Liver (tissue), 9 donors: ENCODE measurements around the gene DOCK1. TPM values are rescaled to one million over a fixed set of nuclear protein-coding genes. Genes with fewer than 3 reads are reported as not detected.

ENCODE experiments used
- DNase-seq: peaks from one replicate; pipeline ENCODE4 v3.0.0-alpha.2; 2017; ENCODE audit warnings: low spot score
- H3K27ac ChIP-seq, 2 donors: one replicate each; pipeline ENCODE4 v1.7.0; 2013; ENCODE audit warnings: inconsistent platforms in 2 of 2, low read length in 2 of 2, control low read depth in 1 of 2, low read depth in 1 of 2, mild to moderate bottlenecking in 1 of 2
- H3K27me3 ChIP-seq, 4 donors: one replicate each; pipeline versions ENCODE4 v1.6.1 to v1.7.0; 2013; ENCODE audit warnings: low read length in 3 of 4, inconsistent platforms in 1 of 4, mild to moderate bottlenecking in 1 of 4, moderate library complexity in 1 of 4; ENCODE audit not compliant: control insufficient read depth in 4 of 4, insufficient read depth in 4 of 4
- H3K36me3 ChIP-seq, 4 donors: one replicate each; pipeline versions ENCODE4 v1.6.1 to v1.7.0; 2013; ENCODE audit warnings: low read length in 3 of 4, mild to moderate bottlenecking in 3 of 4, low read depth in 1 of 4, moderate library complexity in 1 of 4; ENCODE audit not compliant: control insufficient read depth in 4 of 4, insufficient read depth in 3 of 4
- H3K4me1 ChIP-seq, 4 donors: one replicate each; pipeline versions ENCODE4 v1.6.1 to v1.7.0; 2013; ENCODE audit warnings: low read length in 3 of 4, mild to moderate bottlenecking in 3 of 4, moderate library complexity in 1 of 4; ENCODE audit not compliant: control insufficient read depth in 4 of 4, insufficient read depth in 4 of 4
- H3K4me3 ChIP-seq, 3 donors: one replicate each; pipeline versions ENCODE4 v1.6.1 to v1.7.0; 2013; ENCODE audit warnings: low read length in 3 of 3, control low read depth in 1 of 3, low read depth in 1 of 3, mild to moderate bottlenecking in 1 of 3
- H3K9ac ChIP-seq, 2 donors: one replicate each; pipeline ENCODE4 v1.7.0; 2013; ENCODE audit warnings: low read length in 2 of 2, mild to moderate bottlenecking in 2 of 2, moderate library complexity in 2 of 2, control low read depth in 1 of 2, low read depth in 1 of 2
- H3K9me3 ChIP-seq, 4 donors: one replicate each; pipeline versions ENCODE4 v1.6.1 to v1.7.0; 2013; ENCODE audit warnings: low read length in 3 of 4; ENCODE audit not compliant: control insufficient read depth in 4 of 4
- EGR1 ChIP-seq, 2 donors: IDR thresholded peaks; 2 replicates each; pipeline ENCODE4 v1.6.1; 2016 to 2018; ENCODE audit warnings: antibody characterized with exemption in 2 of 2, low read depth in 2 of 2
- FOXA1 ChIP-seq: IDR thresholded peaks from 2 replicates; pipeline ENCODE4 v1.6.1; 2016; ENCODE audit warnings: antibody characterized with exemption
- FOXA2 ChIP-seq: IDR thresholded peaks from 2 replicates; pipeline ENCODE4 v1.6.1; 2016; ENCODE audit warnings: antibody characterized with exemption
- GABPA ChIP-seq, 2 donors: IDR thresholded peaks in 1 of 2; conservative IDR thresholded peaks in 1 of 2; 2 replicates each; pipeline ENCODE4 v1.6.1; 2016; ENCODE audit warnings: antibody characterized with exemption in 2 of 2, mild to moderate bottlenecking in 1 of 2, moderate library complexity in 1 of 2
- HNF4A ChIP-seq, 2 donors: conservative IDR thresholded peaks; 2 replicates each; pipeline ENCODE4 v1.6.1; 2016; ENCODE audit warnings: antibody characterized with exemption in 2 of 2, mild to moderate bottlenecking in 2 of 2
- HNF4G ChIP-seq: IDR thresholded peaks from 2 replicates; pipeline ENCODE4 v1.6.1; 2016; ENCODE audit warnings: antibody characterized with exemption
- NR2F2 ChIP-seq: IDR thresholded peaks from 2 replicates; pipeline ENCODE4 v1.6.1; 2016; ENCODE audit warnings: antibody characterized with exemption
- RAD21 ChIP-seq, 2 donors: IDR thresholded peaks; 2 replicates each; pipeline ENCODE4 v1.6.1; 2016; ENCODE audit warnings: antibody characterized with exemption in 2 of 2, mild to moderate bottlenecking in 2 of 2
- RXRA ChIP-seq, 2 donors: IDR thresholded peaks; 2 replicates each; pipeline ENCODE4 v1.6.1; 2017 to 2018; ENCODE audit warnings: antibody characterized with exemption in 2 of 2, mild to moderate bottlenecking in 1 of 2
- SP1 ChIP-seq: IDR thresholded peaks from 2 replicates; pipeline ENCODE4 v1.6.1; 2018; ENCODE audit warnings: antibody characterized with exemption, mild to moderate bottlenecking
- TAF1 ChIP-seq: conservative IDR thresholded peaks from 2 replicates; pipeline ENCODE4 v1.6.1; 2016; ENCODE audit warnings: antibody characterized with exemption, mild to moderate bottlenecking
- WGBS: extraction: QIAGEN DNeasy Blood & Tissue Kit; methylation state at CpG from one replicate; pipeline ENCODE4 v1.1.7; 2013; 5-methylcytosine and 5-hydroxymethylcytosine counted together
- polyA plus RNA-seq, 2 donors: library from polyadenylated mRNA; stranded (reverse) in 1 of 2; unstranded in 1 of 2; fragments of 200-250 nt in 1 of 2; fragments of >200 nt in 1 of 2; fragmentation: Nextera tagmentation in 1 of 2; extraction: Ambion mirVana in 1 of 2; gene quantifications; one replicate each; pipeline versions ENCODE4 v1.2.1 to v1.2.3, GENCODE V29; 2013 to 2015
- total RNA-seq, 2 donors: library from RNA; depleted of rRNA; stranded (reverse); fragments of >200 nt; gene quantifications; one replicate each; pipeline ENCODE4 v1.2.3, GENCODE V29; 2014
- TF ChIP-seq, protein P1 (sequence below): IDR thresholded peaks from 2 replicates; pipeline ENCODE4 v1.6.1; 2016; ENCODE audit warnings: antibody characterized with exemption
- TF ChIP-seq, protein P2 (sequence below): IDR thresholded peaks from 2 replicates; pipeline ENCODE4 v1.6.1; 2016; ENCODE audit warnings: antibody characterized with exemption
- TF ChIP-seq, protein P3 (sequence below): IDR thresholded peaks from 2 replicates; pipeline ENCODE4 v1.6.1; 2016; ENCODE audit warnings: antibody characterized with exemption, mild to moderate bottlenecking
- TF ChIP-seq, protein P4 (sequence below): IDR thresholded peaks from 2 replicates; pipeline ENCODE4 v1.6.1; 2016; ENCODE audit warnings: antibody characterized with exemption
- donor health status: healthy.
- donor health status: healthy.
- donor health status: healthy.
- donor health status: healthy.
- donor health status: healthy.

Gene DOCK1
- total and polyA plus RNA-seq, 4 donors: 3.8 to 28.8 (median 9.1) TPM

DNA sequence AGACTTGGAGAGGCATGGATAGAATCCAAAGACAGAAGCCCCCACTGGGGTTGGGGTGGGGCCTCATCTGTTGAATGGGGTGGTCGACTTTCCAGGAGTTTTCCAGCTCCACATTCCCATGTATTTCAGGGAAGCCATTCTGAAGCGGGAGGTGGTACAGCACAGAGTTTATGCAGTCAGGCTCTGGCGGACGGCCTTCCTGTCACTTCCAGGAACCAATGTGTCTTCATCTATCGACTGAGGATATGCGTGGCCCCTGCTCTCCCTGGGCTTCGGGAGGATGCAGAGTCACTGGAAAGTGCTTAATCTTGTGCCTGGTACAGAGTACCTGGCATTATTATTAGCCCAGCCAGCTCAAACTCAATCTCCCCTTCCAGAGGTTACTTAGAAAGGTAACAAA lies 26.3 kb downstream of the DOCK1 start (continued):
- no peak for TF ChIP-seq HNF4A (conservative IDR thresholded peaks at IDR 0.05)

DNA sequence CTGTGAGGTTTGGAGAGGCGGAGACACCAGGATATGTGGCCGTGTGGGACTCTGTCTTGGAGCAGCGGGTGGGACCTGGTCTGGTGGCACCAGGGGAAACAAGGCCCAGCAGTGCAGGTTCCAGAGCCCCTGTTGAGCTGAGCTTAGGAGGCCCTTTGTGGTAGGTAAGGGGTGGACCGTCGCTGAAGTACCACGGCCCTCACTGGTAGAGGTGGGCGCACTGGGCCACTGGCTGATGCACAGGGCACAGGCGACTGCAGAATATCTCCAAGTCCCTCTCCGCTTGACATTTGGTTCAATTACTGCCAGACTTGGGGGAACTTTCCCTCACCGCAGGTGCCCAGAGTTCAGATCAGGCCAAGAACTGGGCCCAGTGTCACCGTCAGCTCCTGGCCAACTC lies 27.3 kb downstream of the DOCK1 start:
- 98% methylated on average over 11 of the region's 11 CpGs for WGBS
- H3K36me3 ChIP-seq: peaks cover 0 to 3% (median 0%) of the 10 kb centered on the region in 4 donors
- DNase-seq: no peak
- H3K9ac ChIP-seq: no peak overlapping the region
- H3K27ac ChIP-seq: no peak overlapping the region
- H3K27me3 ChIP-seq: no peaks in the 10 kb centered on the region
- no peaks in the 10 kb centered on the region for H3K9me3 ChIP-seq
- TF ChIP-seq RAD21 (IDR thresholded peaks at IDR 0.05): no peak
- TF ChIP-seq, protein P1, sequence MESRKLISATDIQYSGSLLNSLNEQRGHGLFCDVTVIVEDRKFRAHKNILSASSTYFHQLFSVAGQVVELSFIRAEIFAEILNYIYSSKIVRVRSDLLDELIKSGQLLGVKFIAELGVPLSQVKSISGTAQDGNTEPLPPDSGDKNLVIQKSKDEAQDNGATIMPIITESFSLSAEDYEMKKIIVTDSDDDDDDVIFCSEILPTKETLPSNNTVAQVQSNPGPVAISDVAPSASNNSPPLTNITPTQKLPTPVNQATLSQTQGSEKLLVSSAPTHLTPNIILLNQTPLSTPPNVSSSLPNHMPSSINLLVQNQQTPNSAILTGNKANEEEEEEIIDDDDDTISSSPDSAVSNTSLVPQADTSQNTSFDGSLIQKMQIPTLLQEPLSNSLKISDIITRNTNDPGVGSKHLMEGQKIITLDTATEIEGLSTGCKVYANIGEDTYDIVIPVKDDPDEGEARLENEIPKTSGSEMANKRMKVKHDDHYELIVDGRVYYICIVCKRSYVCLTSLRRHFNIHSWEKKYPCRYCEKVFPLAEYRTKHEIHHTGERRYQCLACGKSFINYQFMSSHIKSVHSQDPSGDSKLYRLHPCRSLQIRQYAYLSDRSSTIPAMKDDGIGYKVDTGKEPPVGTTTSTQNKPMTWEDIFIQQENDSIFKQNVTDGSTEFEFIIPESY: no peak
- no peak for TF ChIP-seq EGR1 (IDR thresholded peaks at IDR 0.05; ENCODE audit: low read depth in 2 of 2)
- no peak for TF ChIP-seq GABPA (IDR thresholded peaks at IDR 0.05 in 1 of 2, conservative IDR thresholded peaks at IDR 0.05 in 1 of 2)
- TF ChIP-seq NR2F2: no peak
- TF ChIP-seq FOXA2: no peak
- no peak overlapping the region for H3K4me3 ChIP-seq
- H3K4me1 ChIP-seq: peaks cover 9 to 35% (median 25%) of the 10 kb centered on the region in 4 donors

DNA sequence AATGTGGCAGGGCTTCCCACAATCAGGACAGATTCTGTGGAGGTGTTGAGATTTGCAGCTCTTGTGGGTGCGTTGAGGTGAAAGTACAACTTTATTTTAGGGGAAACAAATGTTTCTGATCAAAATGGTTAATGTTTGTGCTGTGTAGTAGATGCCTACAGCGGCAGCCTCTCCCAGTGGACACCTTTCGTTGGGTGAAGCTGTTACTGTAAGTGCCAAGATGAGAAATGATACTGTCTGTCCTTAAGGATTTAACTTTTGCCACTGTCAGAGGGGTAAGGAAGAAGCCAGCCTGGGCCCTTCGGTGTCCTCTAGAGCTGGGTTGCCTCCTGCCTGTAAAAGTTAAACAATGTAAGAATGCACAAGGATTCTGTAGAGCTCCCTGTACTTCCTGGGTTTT lies 27.9 kb downstream of the DOCK1 start:
- WGBS: 96% methylated on average over 4 of the region's 4 CpGs
- H3K4me1 ChIP-seq: peaks cover 9 to 35% (median 25%) of the 10 kb centered on the region in 4 donors
- H3K9ac ChIP-seq: no peak overlapping the region
- H3K9me3 ChIP-seq: no peaks in the 10 kb centered on the region
- TF ChIP-seq RAD21 (IDR thresholded peaks at IDR 0.05): no peak
- TF ChIP-seq, protein P1: no peak
- TF ChIP-seq EGR1 (IDR thresholded peaks at IDR 0.05; ENCODE audit: low read depth in 2 of 2): no peak
- no peak for TF ChIP-seq SP1
- TF ChIP-seq RXRA (IDR thresholded peaks at IDR 0.05): no peak
- TF ChIP-seq HNF4G: no peak
- TF ChIP-seq, protein P2, sequence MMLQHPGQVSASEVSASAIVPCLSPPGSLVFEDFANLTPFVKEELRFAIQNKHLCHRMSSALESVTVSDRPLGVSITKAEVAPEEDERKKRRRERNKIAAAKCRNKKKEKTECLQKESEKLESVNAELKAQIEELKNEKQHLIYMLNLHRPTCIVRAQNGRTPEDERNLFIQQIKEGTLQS: no peak
- TF ChIP-seq, protein P3, sequence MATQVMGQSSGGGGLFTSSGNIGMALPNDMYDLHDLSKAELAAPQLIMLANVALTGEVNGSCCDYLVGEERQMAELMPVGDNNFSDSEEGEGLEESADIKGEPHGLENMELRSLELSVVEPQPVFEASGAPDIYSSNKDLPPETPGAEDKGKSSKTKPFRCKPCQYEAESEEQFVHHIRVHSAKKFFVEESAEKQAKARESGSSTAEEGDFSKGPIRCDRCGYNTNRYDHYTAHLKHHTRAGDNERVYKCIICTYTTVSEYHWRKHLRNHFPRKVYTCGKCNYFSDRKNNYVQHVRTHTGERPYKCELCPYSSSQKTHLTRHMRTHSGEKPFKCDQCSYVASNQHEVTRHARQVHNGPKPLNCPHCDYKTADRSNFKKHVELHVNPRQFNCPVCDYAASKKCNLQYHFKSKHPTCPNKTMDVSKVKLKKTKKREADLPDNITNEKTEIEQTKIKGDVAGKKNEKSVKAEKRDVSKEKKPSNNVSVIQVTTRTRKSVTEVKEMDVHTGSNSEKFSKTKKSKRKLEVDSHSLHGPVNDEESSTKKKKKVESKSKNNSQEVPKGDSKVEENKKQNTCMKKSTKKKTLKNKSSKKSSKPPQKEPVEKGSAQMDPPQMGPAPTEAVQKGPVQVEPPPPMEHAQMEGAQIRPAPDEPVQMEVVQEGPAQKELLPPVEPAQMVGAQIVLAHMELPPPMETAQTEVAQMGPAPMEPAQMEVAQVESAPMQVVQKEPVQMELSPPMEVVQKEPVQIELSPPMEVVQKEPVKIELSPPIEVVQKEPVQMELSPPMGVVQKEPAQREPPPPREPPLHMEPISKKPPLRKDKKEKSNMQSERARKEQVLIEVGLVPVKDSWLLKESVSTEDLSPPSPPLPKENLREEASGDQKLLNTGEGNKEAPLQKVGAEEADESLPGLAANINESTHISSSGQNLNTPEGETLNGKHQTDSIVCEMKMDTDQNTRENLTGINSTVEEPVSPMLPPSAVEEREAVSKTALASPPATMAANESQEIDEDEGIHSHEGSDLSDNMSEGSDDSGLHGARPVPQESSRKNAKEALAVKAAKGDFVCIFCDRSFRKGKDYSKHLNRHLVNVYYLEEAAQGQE: no peak
- no peak for TF ChIP-seq TAF1
- TF ChIP-seq, protein P4, sequence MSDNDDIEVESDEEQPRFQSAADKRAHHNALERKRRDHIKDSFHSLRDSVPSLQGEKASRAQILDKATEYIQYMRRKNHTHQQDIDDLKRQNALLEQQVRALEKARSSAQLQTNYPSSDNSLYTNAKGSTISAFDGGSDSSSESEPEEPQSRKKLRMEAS: no peak
- no peak for TF ChIP-seq FOXA2
- TF ChIP-seq FOXA1: no peak
- no peak for DNase-seq
- H3K27me3 ChIP-seq: no peaks in the 10 kb centered on the region
- no peak overlapping the region for H3K27ac ChIP-seq
- H3K4me3 ChIP-seq: no peak overlapping the region
- H3K36me3 ChIP-seq: no peaks in the 10 kb centered on the region
